PC-9 (cell line): ENCODE measurements around the gene LIPI. TPM values are rescaled to one million over a fixed set of nuclear protein-coding genes. Genes with fewer than 3 reads are reported as not detected.

ENCODE experiments used
- BruUV-seq: library from RNA; stranded (reverse); fragments of 400-500 nt; replicated peaks from 2 replicates; lab custom pipeline; 2021; lab: Mats Ljungman, UMichigan
- CTCF ChIA-PET: fragments of 300-600 bp; sonication (Branson Sonifier 250); formaldehyde crosslinking; loops from one replicate; lab custom pipeline; 2022; ENCODE audit warnings: antibody characterized with exemption; lab: Charles Lee
- POLR2A ChIA-PET: fragments of 300-600 bp; sonication (Branson Sonifier 250); formaldehyde crosslinking; loops from one replicate; lab custom pipeline; 2022; ENCODE audit warnings: antibody characterized with exemption; ENCODE audit not compliant: unreplicated experiment; lab: Charles Lee
- DNase-seq, 2 experiments: peaks; one replicate each; pipeline versions ENCODE4 v3.0.0 to v3.0.0-alpha.2; 2015 to 2022; ENCODE audit warnings: mixed read lengths in 1 of 2
- H2AFZ ChIP-seq: fragments of 200-600 bp; sonication (generic); 2 replicates; pipeline ENCODE4 v1.8.1; 2017; ENCODE audit warnings: antibody characterized with exemption
- H3F3A ChIP-seq: fragments of 200-600 bp; sonication (generic); 2 replicates; pipeline ENCODE4 v1.8.1; 2017; ENCODE audit warnings: antibody characterized with exemption, mild to moderate bottlenecking, low read depth; ENCODE audit not compliant: insufficient read depth
- H3K27ac ChIP-seq: fragments of 200-600 bp; sonication (generic); 2 replicates; pipeline ENCODE4 v1.6.1; 2016; ENCODE audit warnings: mixed run types
- H3K27me3 ChIP-seq: fragments of 200-600 bp; sonication (generic); 2 replicates; pipeline ENCODE4 v1.6.1; 2016; ENCODE audit warnings: low read depth, mixed run types; ENCODE audit not compliant: insufficient read depth
- H3K36me3 ChIP-seq: fragments of 200-600 bp; sonication (generic); 2 replicates; pipeline ENCODE4 v1.6.1; 2016; ENCODE audit warnings: low read depth, mixed run types
- H3K4me1 ChIP-seq: fragments of 200-600 bp; sonication (generic); replicated peaks from 2 replicates; pipeline ENCODE4 v1.6.1; 2016; ENCODE audit warnings: mixed run types; ENCODE audit not compliant: insufficient read depth
- H3K4me2 ChIP-seq: fragments of 200-600 bp; sonication (generic); 2 replicates; pipeline ENCODE4 v1.6.1; 2017; ENCODE audit warnings: mixed run types
- H3K4me3 ChIP-seq: fragments of 200-600 bp; sonication (generic); 2 replicates; pipeline ENCODE4 v1.6.1; 2016; ENCODE audit warnings: mixed run types
- H3K79me2 ChIP-seq: fragments of 200-600 bp; sonication (generic); 2 replicates; pipeline ENCODE4 v1.6.1; 2017; ENCODE audit warnings: low read depth, mixed run types
- H3K9me2 ChIP-seq: fragments of 200-600 bp; sonication (generic); 2 replicates; pipeline ENCODE4 v1.8.1; 2017; ENCODE audit warnings: mild to moderate bottlenecking; ENCODE audit not compliant: insufficient read depth
- H3K9me3 ChIP-seq: fragments of 200-600 bp; sonication (generic); 2 replicates; pipeline ENCODE4 v1.8.1; 2016; ENCODE audit warnings: low read depth; ENCODE audit not compliant: insufficient read depth
- H4K20me1 ChIP-seq: fragments of 200-600 bp; sonication (generic); 2 replicates; pipeline ENCODE4 v1.8.1; 2017; ENCODE audit not compliant: insufficient read depth
- EZH2 ChIP-seq: fragments of 200-600 bp; sonication (generic); IDR thresholded peaks from 2 replicates; pipeline ENCODE4 v1.8.0; 2017; ENCODE audit warnings: antibody characterized with exemption, low read depth
- intact Hi-C: fragments of 100-400 bp; cut with micrococcal nuclease; formaldehyde crosslinking; loops from one replicate; pipeline ENCODE4 v1.10.0; 2022; ENCODE audit not compliant: unreplicated experiment
- total RNA-seq: library from RNA; stranded (reverse); gene quantifications from 2 replicates; pipeline ENCODE4 v1.2.3, GENCODE V29; 2021
- TF ChIP-seq, protein P1 (sequence below): fragments of 200-600 bp; sonication (generic); conservative IDR thresholded peaks from 2 replicates; pipeline ENCODE4 v1.6.1; 2017; ENCODE audit warnings: mixed run types, antibody characterized with exemption, mild to moderate bottlenecking, moderate library complexity

The LIPI gene
- total RNA-seq, 1 experiment from 2014 or later = not detected

DNA sequence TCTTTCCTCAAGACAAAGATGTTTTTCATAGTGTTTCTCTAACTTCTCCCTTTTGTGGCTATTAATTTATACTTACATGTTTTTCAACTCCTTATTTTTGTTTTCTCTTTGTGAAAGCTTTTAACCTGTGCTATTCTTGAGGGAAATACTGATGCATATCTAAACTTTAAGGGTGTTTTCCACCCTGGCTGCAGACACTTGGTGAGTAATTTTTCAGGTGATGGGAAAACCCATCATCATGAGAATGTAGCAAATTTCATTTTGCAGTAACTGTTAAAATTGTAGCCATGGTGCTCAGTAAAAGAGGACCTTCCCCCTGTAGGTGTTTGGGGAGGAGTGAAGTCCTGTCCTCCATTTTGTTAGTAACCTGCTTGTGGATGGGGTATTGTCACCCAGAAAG is 124.2 kb downstream of the LIPI start:
- BruUV-seq = no TSS peak
- Histone ChIP-seq H3K4me1 (no peaks in the 10 kb centered on the region), H2AFZ (no peak overlapping the region), H3K4me3 (no peak overlapping the region), H3K36me3 (no peaks in the 10 kb centered on the region), H3K4me2 (no peak overlapping the region), H3K27ac (no peak overlapping the region), H3F3A (no peaks in the 10 kb centered on the region), H3K9me2 (no peaks in the 10 kb centered on the region), H3K27me3 (no peaks in the 10 kb centered on the region), H3K79me2 (no peaks in the 10 kb centered on the region), H4K20me1 (no peaks in the 10 kb centered on the region), H3K9me3 (no peaks in the 10 kb centered on the region)
- intact Hi-C loops = no loop called here
- ChIA-PET POLR2A (no interaction called here), CTCF (no interaction called here)
- no peak for DNase-seq
- TF ChIP-seq, protein P1, sequence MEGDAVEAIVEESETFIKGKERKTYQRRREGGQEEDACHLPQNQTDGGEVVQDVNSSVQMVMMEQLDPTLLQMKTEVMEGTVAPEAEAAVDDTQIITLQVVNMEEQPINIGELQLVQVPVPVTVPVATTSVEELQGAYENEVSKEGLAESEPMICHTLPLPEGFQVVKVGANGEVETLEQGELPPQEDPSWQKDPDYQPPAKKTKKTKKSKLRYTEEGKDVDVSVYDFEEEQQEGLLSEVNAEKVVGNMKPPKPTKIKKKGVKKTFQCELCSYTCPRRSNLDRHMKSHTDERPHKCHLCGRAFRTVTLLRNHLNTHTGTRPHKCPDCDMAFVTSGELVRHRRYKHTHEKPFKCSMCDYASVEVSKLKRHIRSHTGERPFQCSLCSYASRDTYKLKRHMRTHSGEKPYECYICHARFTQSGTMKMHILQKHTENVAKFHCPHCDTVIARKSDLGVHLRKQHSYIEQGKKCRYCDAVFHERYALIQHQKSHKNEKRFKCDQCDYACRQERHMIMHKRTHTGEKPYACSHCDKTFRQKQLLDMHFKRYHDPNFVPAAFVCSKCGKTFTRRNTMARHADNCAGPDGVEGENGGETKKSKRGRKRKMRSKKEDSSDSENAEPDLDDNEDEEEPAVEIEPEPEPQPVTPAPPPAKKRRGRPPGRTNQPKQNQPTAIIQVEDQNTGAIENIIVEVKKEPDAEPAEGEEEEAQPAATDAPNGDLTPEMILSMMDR = no peak
- no peak for TF ChIP-seq EZH2

DNA sequence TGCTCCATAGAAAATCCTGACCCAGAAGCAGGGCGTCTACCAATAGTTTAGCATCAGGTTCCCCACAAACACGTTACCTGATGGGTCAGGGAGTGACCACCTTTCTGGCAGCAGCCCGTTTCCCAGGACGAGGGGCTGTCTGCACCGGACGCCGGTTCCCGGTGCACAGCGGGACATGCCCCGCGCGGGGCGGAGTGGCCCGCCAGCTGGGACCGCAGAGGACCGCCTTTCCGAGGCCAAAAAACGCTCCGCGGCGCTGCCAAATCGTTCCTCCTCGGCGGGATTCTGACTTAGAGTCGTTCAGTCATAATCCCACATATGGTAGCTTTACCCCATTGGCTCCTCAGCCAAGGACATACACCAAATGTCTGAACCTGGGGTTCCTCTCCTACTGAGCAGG is 126.1 kb downstream of the LIPI start:
- no peaks in the 10 kb centered on the region for H4K20me1 ChIP-seq
- intact Hi-C loops = no loop called here
- H3K4me3 ChIP-seq = no peak overlapping the region
- H3K79me2 ChIP-seq = no peaks in the 10 kb centered on the region
- H3K36me3 ChIP-seq = no peaks in the 10 kb centered on the region
- POLR2A ChIA-PET = no interaction called here
- BruUV-seq = no TSS peak
- TF ChIP-seq, protein P1 = no peak
- no peak for TF ChIP-seq EZH2
- no peak for DNase-seq
- H3K9me3 ChIP-seq = no peaks in the 10 kb centered on the region
- H3K27me3 ChIP-seq = no peaks in the 10 kb centered on the region
- no peaks in the 10 kb centered on the region for H3K9me2 ChIP-seq
- CTCF ChIA-PET = no interaction called here
- H3K4me1 ChIP-seq = no peaks in the 10 kb centered on the region
- no peak overlapping the region for H3K4me2 ChIP-seq
- no peak overlapping the region for H2AFZ ChIP-seq
- no peak overlapping the region for H3K27ac ChIP-seq
- H3F3A ChIP-seq = no peaks in the 10 kb centered on the region

DNA sequence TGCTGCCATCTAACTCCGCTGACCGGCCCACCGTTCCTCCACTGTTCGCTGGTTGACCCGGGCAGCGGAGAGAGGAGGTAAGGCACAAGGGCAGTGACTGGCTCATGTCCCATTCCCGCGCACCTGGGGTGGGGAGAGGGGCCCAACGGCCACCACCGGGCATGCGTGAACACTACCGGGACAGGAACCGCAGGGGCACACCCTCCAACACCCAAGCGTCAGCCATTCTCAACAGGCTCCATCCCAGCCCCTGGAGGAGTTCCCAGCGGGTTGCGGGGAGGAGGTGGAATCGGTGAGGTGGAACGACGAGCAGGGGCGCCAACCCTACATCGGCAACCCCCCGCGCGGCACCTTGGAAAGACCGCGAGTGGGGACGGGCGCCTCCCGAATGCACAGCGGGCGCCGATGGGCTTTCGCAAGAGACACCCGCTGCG is 126.7 kb downstream of the LIPI start:
- intact Hi-C loops = no loop called here
- POLR2A ChIA-PET = no interaction called here
- TF ChIP-seq, protein P1 = no peak
- no peak for TF ChIP-seq EZH2
- BruUV-seq = no TSS peak
- H3K4me2 ChIP-seq = no peak overlapping the region
- H3K9me3 ChIP-seq = no peaks in the 10 kb centered on the region
- H4K20me1 ChIP-seq = no peaks in the 10 kb centered on the region
- H2AFZ ChIP-seq = no peak overlapping the region
- CTCF ChIA-PET = no interaction called here
- H3K9me2 ChIP-seq = no peaks in the 10 kb centered on the region
- no peaks in the 10 kb centered on the region for H3K79me2 ChIP-seq
- H3K4me3 ChIP-seq = no peak overlapping the region
- no peak for DNase-seq
- H3F3A ChIP-seq = no peaks in the 10 kb centered on the region
- no peaks in the 10 kb centered on the region for H3K27me3 ChIP-seq
- no peaks in the 10 kb centered on the region for H3K36me3 ChIP-seq
- no peaks in the 10 kb centered on the region for H3K4me1 ChIP-seq
- no peak overlapping the region for H3K27ac ChIP-seq
